Fibroblast of lung (primary cell): Measurements from ENCODE around the gene MYG1. TPM values are rescaled to one million over a fixed set of nuclear protein-coding genes. Genes with fewer than 3 reads are reported as not detected.

Experiments
- DNase-seq, 2 donors: peaks; one replicate each; pipeline versions ENCODE4 v3.0.0 to v3.0.0-alpha.2; 2010; ENCODE audit warnings: low read depth in 2 of 2
- H2AFZ ChIP-seq: 2 replicates; pipeline ENCODE4 v1.5.1; 2012; ENCODE audit warnings: low read length, control low read depth, inconsistent platforms
- H3K27ac ChIP-seq: 2 replicates; pipeline ENCODE4 v1.5.1; 2011; ENCODE audit warnings: low read length, control low read depth; ENCODE audit not compliant: insufficient read depth
- H3K27me3 ChIP-seq: 2 replicates; pipeline ENCODE4 v1.5.1; 2011; ENCODE audit warnings: mild to moderate bottlenecking, low read length; ENCODE audit not compliant: control insufficient read depth, insufficient read depth
- H3K36me3 ChIP-seq: 2 replicates; pipeline ENCODE4 v1.5.1; 2011; ENCODE audit warnings: low read length; ENCODE audit not compliant: control insufficient read depth, insufficient read depth
- H3K4me1 ChIP-seq: 2 replicates; pipeline ENCODE4 v1.5.1; 2011; ENCODE audit warnings: low read length; ENCODE audit not compliant: control insufficient read depth, insufficient read depth; ENCODE audit errors: extremely low read depth
- H3K4me2 ChIP-seq: 2 replicates; pipeline ENCODE4 v1.5.1; 2011; ENCODE audit warnings: low read length, control low read depth; ENCODE audit not compliant: insufficient read depth; ENCODE audit errors: extremely low read depth
- H3K4me3 ChIP-seq, 4 experiments: fragments of 200-600 bp in 1 of 4; sonication (generic) in 1 of 4; replicated peaks in 1 of 4; 2 replicates each; pipeline ENCODE4 v1.5.1; 2011 to 2016; ENCODE audit warnings: low read length in 4 of 4, low read depth in 3 of 4, mild to moderate bottlenecking in 3 of 4, control low read depth in 2 of 4, inconsistent platforms in 1 of 4, mixed read lengths in 1 of 4; ENCODE audit not compliant: insufficient read depth in 1 of 4; ENCODE audit errors: control extremely low read depth in 1 of 4
- H3K79me2 ChIP-seq: 2 replicates; pipeline ENCODE4 v1.5.1; 2012; ENCODE audit warnings: mild to moderate bottlenecking, low read length, inconsistent platforms; ENCODE audit not compliant: control insufficient read depth, insufficient read depth
- H3K9ac ChIP-seq: 2 replicates; pipeline ENCODE4 v1.5.1; 2011; ENCODE audit warnings: mild to moderate bottlenecking, low read length, control low read depth; ENCODE audit not compliant: insufficient read depth
- H3K9me3 ChIP-seq: 2 replicates; pipeline ENCODE4 v1.5.1; 2012; ENCODE audit warnings: low read depth, low read length; ENCODE audit not compliant: control insufficient read depth, insufficient read depth
- H4K20me1 ChIP-seq: 2 replicates; pipeline ENCODE4 v1.5.1; 2011; ENCODE audit warnings: low read length; ENCODE audit not compliant: control insufficient read depth, insufficient read depth; ENCODE audit errors: extremely low read depth
- EZH2 ChIP-seq: IDR thresholded peaks from 2 replicates; pipeline ENCODE4 v1.5.1; 2012; ENCODE audit warnings: low read length, control low read depth, mild to moderate bottlenecking; ENCODE audit errors: missing control alignments
- polyA plus RNA-seq, 2 donors: library from polyadenylated mRNA; depleted of rRNA in 1 of 2; stranded (reverse) in 1 of 2; unstranded in 1 of 2; fragments of >200 nt; gene quantifications; 2 replicates each; pipeline ENCODE4 v1.2.1, GENCODE V29; 2011 to 2012; ENCODE audit warnings: missing spikeins in 1 of 2
- total RNA-seq: library from RNA; depleted of rRNA; stranded (reverse); fragments of >200 nt; gene quantifications from 2 replicates; pipeline ENCODE4 v1.2.1, GENCODE V29; 2014
- TF ChIP-seq, protein P1 (sequence below), 2 donors: IDR thresholded peaks in 1 of 2; conservative IDR thresholded peaks in 1 of 2; 1 replicate in 1 of 2; 2 replicates in 1 of 2; pipeline ENCODE4 v1.5.1; 2011 to 2012; ENCODE audit warnings: low read length in 2 of 2, control low read depth in 1 of 2, inconsistent platforms in 1 of 2, low read depth in 1 of 2, mild to moderate bottlenecking in 1 of 2

MYG1 gene
- total and polyA plus RNA-seq, 2 donors (not counting 1 experiment from before 2014, with no cell fraction given) = 40.8 to 52.0 TPM

- H2AFZ ChIP-seq = peak within 1 kb of the TSS; percentile 92
- H4K20me1 ChIP-seq = no peaks in the 10 kb centered on the region
- peak within 1 kb of the TSS; percentile 61 for H3K9ac ChIP-seq
- H3K4me3 ChIP-seq = peak within 1 kb of the TSS; percentile 56 to 93 (median 88)
- no peak for TF ChIP-seq EZH2
- TF ChIP-seq, protein P1, sequence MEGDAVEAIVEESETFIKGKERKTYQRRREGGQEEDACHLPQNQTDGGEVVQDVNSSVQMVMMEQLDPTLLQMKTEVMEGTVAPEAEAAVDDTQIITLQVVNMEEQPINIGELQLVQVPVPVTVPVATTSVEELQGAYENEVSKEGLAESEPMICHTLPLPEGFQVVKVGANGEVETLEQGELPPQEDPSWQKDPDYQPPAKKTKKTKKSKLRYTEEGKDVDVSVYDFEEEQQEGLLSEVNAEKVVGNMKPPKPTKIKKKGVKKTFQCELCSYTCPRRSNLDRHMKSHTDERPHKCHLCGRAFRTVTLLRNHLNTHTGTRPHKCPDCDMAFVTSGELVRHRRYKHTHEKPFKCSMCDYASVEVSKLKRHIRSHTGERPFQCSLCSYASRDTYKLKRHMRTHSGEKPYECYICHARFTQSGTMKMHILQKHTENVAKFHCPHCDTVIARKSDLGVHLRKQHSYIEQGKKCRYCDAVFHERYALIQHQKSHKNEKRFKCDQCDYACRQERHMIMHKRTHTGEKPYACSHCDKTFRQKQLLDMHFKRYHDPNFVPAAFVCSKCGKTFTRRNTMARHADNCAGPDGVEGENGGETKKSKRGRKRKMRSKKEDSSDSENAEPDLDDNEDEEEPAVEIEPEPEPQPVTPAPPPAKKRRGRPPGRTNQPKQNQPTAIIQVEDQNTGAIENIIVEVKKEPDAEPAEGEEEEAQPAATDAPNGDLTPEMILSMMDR (conservative IDR thresholded peaks at IDR 0.05 in 1 of 2, IDR thresholded peaks at IDR 0.05 in 1 of 2; ENCODE audit: low read depth in 1 of 2, low read length in 2 of 2) = peak; percentile 21 to 27
- H3K27ac ChIP-seq = peak within 1 kb of the TSS; percentile 85
- H3K4me2 ChIP-seq = peak within 1 kb of the TSS; percentile 97
- peaks cover 2% of the 10 kb centered on the region for H3K36me3 ChIP-seq
- no peaks in the 10 kb centered on the region for H3K27me3 ChIP-seq
- peaks cover 26% of the 10 kb centered on the region for H3K79me2 ChIP-seq
- peaks cover 11% of the 10 kb centered on the region for H3K4me1 ChIP-seq
- H3K9me3 ChIP-seq = no peaks in the 10 kb centered on the region
- peak; percentile 70 to 72 for DNase-seq
Observed at GRCh38 chr12:53267999-53268629, 31.4 kb upstream of the MYG1 start, which contains the start of gene ESPL1. ESPL1 (plus strand) TSS chr12:53268299; CDS start chr12:53268767, 468 bp downstream.

- peaks cover 26% of the 10 kb centered on the region for H3K79me2 ChIP-seq
- peaks cover 2% of the 10 kb centered on the region for H3K36me3 ChIP-seq
- peaks cover 11% of the 10 kb centered on the region for H3K4me1 ChIP-seq
- H3K27me3 ChIP-seq = no peaks in the 10 kb centered on the region
- DNase-seq = peak in 1 of 2 donors; percentile 8
- H2AFZ ChIP-seq = peak overlapping the region; percentile 92
- peak; percentile 19 for TF ChIP-seq EZH2
- TF ChIP-seq, protein P1 (conservative IDR thresholded peaks at IDR 0.05 in 1 of 2, IDR thresholded peaks at IDR 0.05 in 1 of 2; ENCODE audit: low read depth in 1 of 2, low read length in 2 of 2) = no peak
- no peaks in the 10 kb centered on the region for H3K9me3 ChIP-seq
- no peaks in the 10 kb centered on the region for H4K20me1 ChIP-seq
- peak overlapping the region; percentile 85 for H3K27ac ChIP-seq
- peak overlapping the region; percentile 61 for H3K9ac ChIP-seq
- H3K4me3 ChIP-seq = peak overlapping the region; percentile 56 to 93 (median 88)
- peak overlapping the region; percentile 97 for H3K4me2 ChIP-seq
Observed at GRCh38 chr12:53268630-53269562, 30.6 kb upstream of the MYG1 start.

DNA sequence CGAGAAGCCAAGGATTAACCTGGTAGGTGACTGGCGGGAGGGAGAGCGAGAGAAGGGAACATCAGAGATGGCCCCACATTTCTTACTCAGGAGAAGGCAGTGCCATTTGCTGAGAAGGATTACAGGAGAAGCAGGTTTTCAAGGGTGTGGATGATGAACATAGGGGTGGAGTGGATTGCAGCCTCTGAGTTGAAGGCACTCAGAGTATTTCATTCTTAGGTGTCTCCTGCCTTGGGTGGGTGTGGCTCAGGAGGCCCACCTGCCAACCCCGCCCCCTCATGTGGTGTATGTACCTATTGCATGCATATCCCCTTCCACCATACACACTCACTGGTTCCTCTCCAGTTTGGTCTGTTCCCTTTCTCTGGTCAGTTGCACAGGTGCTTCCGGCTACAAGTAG, 25.1 kb upstream of the MYG1 start:
- TF ChIP-seq, protein P1 (conservative IDR thresholded peaks at IDR 0.05 in 1 of 2, IDR thresholded peaks at IDR 0.05 in 1 of 2; ENCODE audit: low read depth in 1 of 2, low read length in 2 of 2) = no peak
- TF ChIP-seq EZH2 = no peak
- DNase-seq = no peak
- no peak overlapping the region for H3K9ac ChIP-seq
- peaks cover under 1% of the 10 kb centered on the region for H3K4me1 ChIP-seq
- H3K4me3 ChIP-seq = no peak overlapping the region
- peaks cover 9% of the 10 kb centered on the region for H3K36me3 ChIP-seq
- no peaks in the 10 kb centered on the region for H3K27me3 ChIP-seq
- no peak overlapping the region for H3K4me2 ChIP-seq
- peaks cover 14% of the 10 kb centered on the region for H3K79me2 ChIP-seq
- H2AFZ ChIP-seq = no peak overlapping the region
- H3K27ac ChIP-seq = no peak overlapping the region
- H4K20me1 ChIP-seq = no peaks in the 10 kb centered on the region
- H3K9me3 ChIP-seq = no peaks in the 10 kb centered on the region
